GM12892 (cell line): Measurements from ENCODE around the gene FBH1.
"Not testable (repeated sequence)": the region's sequence is repeated elsewhere in the genome, so short reads cannot be mapped to it uniquely, and the experiment has no call there.

ENCODE experiments used
- DNase-seq: peaks from one replicate; pipeline ENCODE4 v3.0.0; 2011; ENCODE audit not compliant: insufficient read length
- FAIRE-seq: peaks from 2 replicates; lab custom pipeline; 2011; peaks lifted over from hg19 to GRCh38; lab: Jason Lieb, UNC
- POLR2A ChIP-seq: IDR thresholded peaks from 2 replicates; pipeline ENCODE4 v1.6.1; 2011; ENCODE audit warnings: low read depth, low read length, control low read depth
- POLR2AphosphoS5 ChIP-seq: IDR thresholded peaks from 2 replicates; pipeline ENCODE4 v1.6.1; 2011; ENCODE audit warnings: low read depth, low read length, control low read depth
- TAF1 ChIP-seq: IDR thresholded peaks from 2 replicates; pipeline ENCODE4 v1.6.1; 2011; ENCODE audit warnings: low read depth, mild to moderate bottlenecking, control low read depth, low read length, borderline replicate concordance

Gene FBH1

DNA sequence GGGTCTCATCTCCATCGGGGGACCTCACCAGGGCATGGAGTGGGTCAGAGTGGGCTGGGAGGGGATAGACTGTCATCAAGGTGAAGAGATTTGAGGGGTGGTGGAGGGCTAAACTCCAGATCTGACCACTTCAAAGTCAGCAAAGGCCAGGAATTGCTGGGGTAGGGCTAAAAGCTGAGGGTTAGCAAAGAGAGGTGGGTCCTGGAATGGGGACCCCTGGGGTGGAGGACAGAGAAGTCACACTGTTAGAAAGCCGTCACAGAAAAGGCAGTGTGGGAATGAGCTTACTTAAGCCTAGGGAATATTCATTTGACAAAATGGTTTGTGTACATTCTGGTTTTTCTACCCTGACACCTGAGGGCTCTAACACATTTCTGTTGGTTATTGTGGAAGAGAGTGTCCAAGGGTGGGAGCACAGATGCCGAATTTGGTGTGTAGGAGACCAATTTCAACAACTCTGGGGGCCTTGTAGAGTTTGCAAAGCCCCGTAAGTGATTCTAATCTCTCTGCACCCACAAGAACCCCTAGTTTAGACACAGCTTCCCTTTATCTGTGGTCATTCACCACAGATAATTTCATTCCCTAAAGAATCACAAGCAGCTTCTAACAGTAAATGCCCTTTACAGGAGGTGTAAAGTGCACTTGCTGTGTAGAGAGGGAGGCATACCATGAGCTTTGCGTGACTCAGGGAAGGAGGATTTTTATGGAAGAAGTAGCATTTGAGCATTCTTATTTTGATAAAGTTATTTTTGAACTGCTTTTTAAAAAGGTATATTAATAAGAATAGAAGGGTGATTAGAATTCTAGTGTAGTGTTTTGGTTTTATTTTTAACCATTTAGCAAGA is 6.4 kb downstream of the FBH1 start:
- no peak for DNase-seq
- no peak for FAIRE-seq

DNA sequence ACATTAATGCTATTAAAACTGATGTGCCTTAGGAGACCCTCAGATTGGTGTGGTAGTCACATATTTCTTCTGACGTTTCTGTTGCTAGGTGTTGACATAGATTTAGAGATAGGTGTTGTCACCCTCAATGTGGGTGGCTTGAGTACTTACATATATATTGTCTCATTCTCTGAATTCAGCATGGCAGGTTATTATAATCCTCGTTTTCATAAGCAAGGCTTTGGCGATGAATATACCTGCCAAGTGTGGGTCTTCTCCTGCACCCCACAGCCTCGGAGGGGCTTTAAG is 7.0 kb downstream of the FBH1 start:
- no peak for DNase-seq
- TF ChIP-seq TAF1 (no peak), POLR2A (no peak), POLR2AphosphoS5 (no peak)
- FAIRE-seq: no peak

More for the DNA sequence above, 6.4 kb downstream of the FBH1 start:
- TF ChIP-seq POLR2AphosphoS5 (no peak), TAF1 (no peak), POLR2A (no peak)

DNA sequence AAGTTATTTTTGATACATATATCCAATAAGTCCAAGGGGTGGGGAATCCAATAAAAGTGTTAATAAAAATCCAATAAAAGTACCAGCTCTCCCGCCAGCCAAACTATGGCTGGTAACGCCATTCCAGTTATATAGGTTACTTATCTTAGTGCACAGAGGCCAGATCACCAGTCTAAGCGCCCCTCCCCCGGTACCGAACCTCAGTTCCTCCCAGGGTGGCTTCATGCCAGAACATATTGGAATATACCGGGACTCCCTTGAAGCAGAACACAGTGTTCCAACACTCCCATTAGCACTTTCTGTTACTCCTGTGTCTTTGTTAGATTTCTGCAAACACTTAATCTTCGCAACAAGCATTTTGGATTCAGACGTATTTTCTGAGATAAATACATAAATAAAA is 7.5 kb downstream of the FBH1 start:
- FAIRE-seq (no peak), DNase-seq (no peak)
- TF ChIP-seq POLR2A (no peak), POLR2AphosphoS5 (no peak), TAF1 (no peak)

DNA sequence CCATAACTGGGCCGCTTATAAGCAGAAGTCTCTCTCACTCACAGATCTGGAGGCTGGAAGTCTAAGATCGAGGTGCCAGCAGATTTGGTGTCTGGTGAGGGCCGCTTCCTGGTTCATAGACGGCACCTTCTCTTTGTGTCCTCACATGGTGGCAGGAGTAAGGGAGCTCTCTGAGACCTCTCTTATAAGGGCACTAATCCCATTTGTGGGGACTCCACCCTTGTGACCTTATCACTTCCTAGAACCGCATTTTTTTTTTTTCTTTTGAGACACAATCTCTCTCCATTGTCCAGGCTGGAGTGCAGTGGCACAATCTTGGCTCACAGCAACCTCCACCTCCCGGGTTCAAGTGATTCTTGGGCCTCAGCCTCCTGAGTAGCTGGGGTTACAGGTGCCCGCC is 8.1 kb downstream of the FBH1 start:
- no peak for DNase-seq
- TF ChIP-seq POLR2AphosphoS5: no peak
- TF ChIP-seq TAF1: no peak
- TF ChIP-seq POLR2A: no peak
- no peak for FAIRE-seq

DNA sequence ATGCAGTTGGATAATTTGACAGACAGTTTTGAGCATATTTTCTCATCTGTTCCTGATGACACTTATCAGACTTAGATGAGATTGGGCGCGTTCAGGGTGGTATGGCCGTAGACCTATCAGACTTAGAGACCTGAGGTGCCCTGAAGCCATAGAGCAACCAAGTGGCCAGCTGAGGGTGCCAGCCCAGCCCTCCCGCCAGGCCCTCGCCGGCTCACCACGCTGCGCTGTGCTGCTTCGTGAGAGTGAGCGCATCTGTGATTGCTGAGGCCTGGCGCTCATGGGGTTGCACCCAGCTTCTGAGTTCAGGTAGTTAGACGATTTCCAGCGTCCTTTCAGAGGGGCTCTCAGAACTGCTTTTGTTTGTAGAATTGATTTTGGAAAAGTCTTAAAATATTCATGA is 10.2 kb downstream of the FBH1 start:
- TF ChIP-seq POLR2AphosphoS5 (no peak), TAF1 (no peak), POLR2A (no peak)
- no peak for FAIRE-seq
- DNase-seq: no peak

DNA sequence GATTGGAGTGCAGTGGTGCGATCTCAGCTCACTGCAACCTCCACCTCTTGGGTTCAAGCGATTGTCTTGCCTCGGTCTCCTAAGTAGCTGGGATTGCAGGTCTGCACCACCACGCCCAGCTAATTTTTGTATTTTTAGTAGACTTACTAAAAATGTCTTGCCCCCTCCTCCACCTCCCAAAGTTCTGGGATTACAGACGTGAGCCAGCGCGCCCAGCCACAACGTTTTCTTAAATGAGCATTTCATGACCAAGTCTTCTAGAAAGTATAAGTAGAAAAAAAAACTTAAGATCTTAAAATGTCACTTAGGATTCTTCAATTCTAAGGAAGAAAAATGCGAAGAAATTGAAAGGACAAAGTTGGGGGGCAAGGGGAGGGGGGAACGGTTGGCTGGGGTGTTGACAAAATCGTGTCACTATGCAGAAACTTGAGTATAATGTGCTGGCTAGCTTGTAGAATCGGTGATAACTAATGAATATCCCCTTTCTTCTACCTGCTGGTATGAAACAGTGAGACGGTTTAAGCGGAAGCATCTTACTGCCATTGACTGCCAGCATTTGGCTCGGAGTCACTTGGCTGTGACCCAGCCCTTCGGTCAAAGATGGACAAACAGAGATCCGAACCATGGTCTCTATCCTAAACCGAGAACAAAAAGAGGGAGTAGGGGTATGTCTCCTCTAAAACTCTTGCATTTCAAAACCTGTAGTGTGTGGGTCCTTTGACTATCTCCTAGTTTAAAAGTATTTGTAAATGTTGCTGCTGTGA is 12.7 kb downstream of the FBH1 start:
- TF ChIP-seq POLR2A (no peak), POLR2AphosphoS5 (no peak), TAF1 (no peak)
- FAIRE-seq: peak; percentile 50
- DNase-seq: no peak

DNA sequence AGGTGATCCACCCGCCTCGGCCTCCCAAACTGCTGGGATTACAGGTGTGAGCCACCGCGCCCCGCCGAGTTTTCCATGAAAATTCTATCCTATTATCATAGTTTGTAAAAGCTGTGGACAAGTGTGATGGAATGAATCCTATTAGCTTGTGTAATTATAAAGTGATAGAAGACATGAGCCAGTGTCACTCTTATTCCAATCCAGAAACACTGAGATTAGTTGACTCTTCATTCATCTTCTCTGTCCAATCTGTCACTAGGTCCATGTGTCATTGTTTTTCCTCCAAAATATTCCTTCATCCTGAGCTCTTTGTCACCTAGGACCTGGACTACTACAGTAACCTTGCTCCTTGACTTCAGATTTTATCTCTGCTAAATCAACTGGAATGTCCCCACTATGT is 13.5 kb downstream of the FBH1 start:
- DNase-seq (no peak), FAIRE-seq (no peak)
- TF ChIP-seq POLR2A (no peak), POLR2AphosphoS5 (no peak), TAF1 (no peak)

DNA sequence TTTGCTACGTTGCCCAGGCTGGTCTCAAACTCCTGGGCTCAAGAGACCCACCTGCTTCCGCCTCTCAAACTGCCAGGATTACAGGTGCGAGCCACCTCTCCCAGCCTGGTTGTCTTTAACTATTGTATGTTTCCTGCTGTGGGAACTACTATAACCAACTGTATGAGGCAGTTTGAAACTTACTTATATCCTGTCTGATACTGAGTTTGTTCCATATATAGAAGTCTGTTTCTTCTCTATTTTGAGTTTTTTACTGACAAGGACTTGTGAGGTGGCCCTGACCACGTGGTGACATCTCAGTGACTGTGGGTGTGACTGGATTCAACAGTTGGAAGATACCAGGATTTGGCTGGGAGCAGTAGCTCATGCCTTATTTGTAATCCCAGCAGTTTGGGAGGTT is 14.2 kb downstream of the FBH1 start:
- FAIRE-seq (peak; percentile 76), DNase-seq (peak; percentile 39)
- TF ChIP-seq POLR2A: 0 out of 2 replicates have a peak, but pooled peaks have one; percentile 24
- no peak for TF ChIP-seq TAF1

DNA sequence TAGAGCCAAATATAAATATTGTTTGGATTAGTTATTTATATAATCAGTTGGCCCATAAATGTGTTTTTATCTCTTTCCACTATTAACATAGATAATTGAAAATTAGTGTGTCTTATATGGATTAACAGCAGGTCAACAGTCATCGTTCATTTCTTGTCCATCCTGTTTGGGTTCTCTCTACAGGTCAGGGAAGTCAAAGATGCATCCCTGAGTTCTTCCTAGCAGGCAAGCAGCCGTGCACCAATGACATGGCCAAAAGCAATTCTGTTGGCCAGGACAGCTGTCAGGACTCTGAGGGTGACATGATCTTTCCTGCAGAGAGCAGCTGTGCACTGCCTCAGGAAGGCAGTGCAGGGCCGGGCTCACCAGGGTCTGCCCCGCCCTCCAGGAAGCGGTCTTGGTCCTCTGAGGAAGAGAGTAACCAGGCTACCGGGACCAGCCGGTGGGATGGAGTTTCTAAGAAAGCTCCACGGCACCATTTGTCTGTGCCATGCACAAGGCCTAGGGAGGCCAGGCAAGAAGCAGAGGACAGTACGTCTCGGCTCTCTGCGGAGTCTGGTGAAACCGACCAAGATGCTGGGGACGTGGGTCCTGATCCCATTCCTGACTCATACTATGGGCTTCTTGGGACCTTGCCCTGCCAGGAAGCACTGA is 15.9 kb downstream of the FBH1 start:
- DNase-seq: no peak
- FAIRE-seq: no peak
- no peak for TF ChIP-seq POLR2AphosphoS5
- no peak for TF ChIP-seq POLR2A
- no peak for TF ChIP-seq TAF1

DNA sequence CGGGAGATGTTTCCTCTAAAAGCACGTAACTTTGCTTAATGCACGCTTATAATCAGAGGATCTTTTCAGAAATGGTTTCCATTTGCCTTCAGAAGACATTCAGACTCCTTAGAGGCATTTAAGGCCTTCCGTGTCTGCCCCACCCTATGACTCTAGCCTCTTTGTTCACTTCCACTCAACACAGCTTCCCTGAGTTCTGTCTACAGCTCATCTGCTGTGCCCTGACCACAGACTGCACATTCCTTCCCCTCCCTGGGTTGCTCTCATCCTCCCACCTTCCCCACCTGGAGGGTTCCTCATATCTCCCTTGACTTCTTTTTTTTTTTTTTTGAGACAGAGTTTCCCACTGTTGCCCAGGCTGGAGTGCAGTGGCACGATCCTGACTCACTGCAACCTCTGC is 16.6 kb downstream of the FBH1 start:
- DNase-seq (no peak), FAIRE-seq (no peak)
- TF ChIP-seq POLR2AphosphoS5: no peak
- no peak for TF ChIP-seq POLR2A
- no peak for TF ChIP-seq TAF1

DNA sequence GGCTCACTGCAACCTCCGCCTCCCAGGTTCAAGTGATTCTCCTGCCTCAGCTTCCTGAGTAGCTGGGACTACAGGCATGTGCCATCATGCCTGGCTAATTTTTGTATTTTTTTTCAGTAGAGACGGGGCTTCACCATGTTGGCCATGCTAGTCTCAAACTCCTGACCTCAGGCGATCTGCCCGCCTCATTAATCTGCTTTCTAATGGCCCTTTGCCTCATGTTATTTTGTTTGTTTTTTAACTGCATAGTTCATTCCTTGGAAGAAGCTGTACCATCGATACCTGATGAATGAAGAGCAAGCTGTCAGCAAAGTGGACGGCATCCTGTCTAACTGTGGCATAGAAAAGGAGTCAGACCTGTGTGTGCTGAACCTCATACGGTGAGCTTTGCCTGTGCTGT is 18.6 kb downstream of the FBH1 start:
- not testable (repeated sequence) for FAIRE-seq

More for the DNA sequence above, 18.6 kb downstream of the FBH1 start:
- DNase-seq: not testable (repeated sequence)
